IPS-18a (cell line): ENCODE results near the gene ITM2B.
"Not testable (repeated sequence)": the region's sequence is repeated elsewhere in the genome, so short reads cannot be mapped to it uniquely, and the experiment has no call there.

ENCODE experiments used
- H3K27ac ChIP-seq: one replicate; pipeline ENCODE4 v1.5.1; 2013; ENCODE audit warnings: low read length
- H3K27me3 ChIP-seq: one replicate; pipeline ENCODE4 v1.6.1; 2013; ENCODE audit warnings: mild to moderate bottlenecking, low read length; ENCODE audit not compliant: control insufficient read depth, insufficient read depth
- H3K36me3 ChIP-seq: one replicate; pipeline ENCODE4 v1.6.1; 2013; ENCODE audit warnings: low read depth, low read length; ENCODE audit not compliant: control insufficient read depth
- H3K4me1 ChIP-seq: one replicate; pipeline ENCODE4 v1.6.1; 2013; ENCODE audit warnings: low read depth, low read length; ENCODE audit not compliant: control insufficient read depth
- H3K4me3 ChIP-seq: one replicate; pipeline ENCODE4 v1.5.1; 2013; ENCODE audit warnings: low read length
- H3K9ac ChIP-seq: one replicate; pipeline ENCODE4 v1.6.1; 2013; ENCODE audit warnings: mild to moderate bottlenecking, low read length, moderate library complexity
- H3K9me3 ChIP-seq: one replicate; pipeline ENCODE4 v1.6.1; 2013; ENCODE audit warnings: low read depth, low read length; ENCODE audit not compliant: control insufficient read depth

Gene ITM2B

GRCh38 chr13:48210178-48210577 is 22.8 kb upstream of the ITM2B start:
- Histone ChIP-seq H3K4me1 (no peaks in the 10 kb centered on the region), H3K27me3 (no peaks in the 10 kb centered on the region), H3K27ac (no peak overlapping the region), H3K4me3 (no peak overlapping the region), H3K9me3 (no peaks in the 10 kb centered on the region), H3K9ac (no peak overlapping the region), H3K36me3 (no peaks in the 10 kb centered on the region)

GRCh38 chr13:48214519-48215121 is 18.4 kb upstream of the ITM2B start:
- Histone ChIP-seq H3K4me3 (no peak overlapping the region), H3K4me1 (no peaks in the 10 kb centered on the region), H3K9me3 (no peaks in the 10 kb centered on the region), H3K36me3 (no peaks in the 10 kb centered on the region), H3K27me3 (no peaks in the 10 kb centered on the region), H3K9ac (no peak overlapping the region), H3K27ac (no peak overlapping the region)

GRCh38 chr13:48215511-48216203 is 17.3 kb upstream of the ITM2B start:
- not testable (repeated sequence) for H3K36me3 ChIP-seq, H3K4me1 ChIP-seq, H3K27me3 ChIP-seq, H3K9ac ChIP-seq, H3K9me3 ChIP-seq, H3K27ac ChIP-seq, H3K4me3 ChIP-seq

- Histone ChIP-seq H3K9me3 (no peaks in the 10 kb centered on the region), H3K27ac (no peak overlapping the region), H3K4me1 (no peaks in the 10 kb centered on the region), H3K4me3 (no peak overlapping the region), H3K27me3 (no peaks in the 10 kb centered on the region), H3K36me3 (no peaks in the 10 kb centered on the region), H3K9ac (no peak overlapping the region)
Measured at GRCh38 chr13:48216204-48216711, 16.7 kb upstream of the ITM2B start.

GRCh38 chr13:48220592-48220980 is 12.4 kb upstream of the ITM2B start:
- no peaks in the 10 kb centered on the region for H3K4me1 ChIP-seq
- no peaks in the 10 kb centered on the region for H3K36me3 ChIP-seq
- H3K27me3 ChIP-seq, result no peaks in the 10 kb centered on the region
- H3K9ac ChIP-seq, result no peak overlapping the region
- H3K4me3 ChIP-seq, result no peak overlapping the region
- H3K9me3 ChIP-seq, result no peaks in the 10 kb centered on the region
- H3K27ac ChIP-seq, result no peak overlapping the region

GRCh38 chr13:48220981-48221685 is 11.9 kb upstream of the ITM2B start:
- Histone ChIP-seq H3K4me3 (no peak overlapping the region), H3K27me3 (no peaks in the 10 kb centered on the region), H3K9ac (no peak overlapping the region), H3K27ac (no peak overlapping the region), H3K36me3 (no peaks in the 10 kb centered on the region), H3K4me1 (no peaks in the 10 kb centered on the region), H3K9me3 (no peaks in the 10 kb centered on the region)

GRCh38 chr13:48221686-48222187 is 11.3 kb upstream of the ITM2B start:
- Histone ChIP-seq H3K9ac (no peak overlapping the region), H3K9me3 (no peaks in the 10 kb centered on the region), H3K36me3 (no peaks in the 10 kb centered on the region), H3K4me3 (no peak overlapping the region), H3K4me1 (no peaks in the 10 kb centered on the region), H3K27me3 (no peaks in the 10 kb centered on the region), H3K27ac (no peak overlapping the region)

- no peaks in the 10 kb centered on the region for H3K36me3 ChIP-seq
- H3K4me1 ChIP-seq, result no peaks in the 10 kb centered on the region
- no peak overlapping the region for H3K27ac ChIP-seq
- no peaks in the 10 kb centered on the region for H3K9me3 ChIP-seq
- no peaks in the 10 kb centered on the region for H3K27me3 ChIP-seq
- no peak overlapping the region for H3K4me3 ChIP-seq
- no peak overlapping the region for H3K9ac ChIP-seq
Measured at GRCh38 chr13:48222358-48223301, 10.4 kb upstream of the ITM2B start.

- Histone ChIP-seq H3K27me3 (no peaks in the 10 kb centered on the region), H3K4me1 (no peaks in the 10 kb centered on the region), H3K9ac (no peak overlapping the region), H3K27ac (no peak overlapping the region), H3K4me3 (no peak overlapping the region), H3K9me3 (no peaks in the 10 kb centered on the region), H3K36me3 (no peaks in the 10 kb centered on the region)
Measured at GRCh38 chr13:48224701-48225100, 8.3 kb upstream of the ITM2B start.

- Histone ChIP-seq H3K4me3 (no peak overlapping the region), H3K9me3 (no peaks in the 10 kb centered on the region), H3K27me3 (peaks cover 18% of the 10 kb centered on the region), H3K4me1 (peaks cover 14% of the 10 kb centered on the region), H3K36me3 (no peaks in the 10 kb centered on the region), H3K9ac (no peak overlapping the region), H3K27ac (no peak overlapping the region)
Measured at GRCh38 chr13:48230541-48230940, 2.5 kb upstream of the ITM2B start.

- Histone ChIP-seq H3K27me3 (peaks cover 18% of the 10 kb centered on the region), H3K27ac (no peak overlapping the region), H3K9ac (no peak overlapping the region), H3K36me3 (no peaks in the 10 kb centered on the region), H3K4me3 (no peak overlapping the region), H3K9me3 (no peaks in the 10 kb centered on the region), H3K4me1 (peaks cover 19% of the 10 kb centered on the region)
Measured at GRCh38 chr13:48231080-48231479, 1.9 kb upstream of the ITM2B start.
